GM12878 (cell line): ENCODE results near the gene CD101. TPM values are rescaled to one million over a fixed set of nuclear protein-coding genes. Genes with fewer than 3 reads are reported as not detected.

ENCODE experiments used
- CBFB ChIP-seq: IDR thresholded peaks from 2 replicates; pipeline ENCODE4 v1.6.1; 2016; ENCODE audit warnings: antibody characterized with exemption, low read depth
- E2F8 ChIP-seq: fragments of 450-650 bp; IDR thresholded peaks from 2 replicates; pipeline ENCODE4 v1.6.1; 2018; ENCODE audit warnings: mild to moderate bottlenecking, low read depth, moderate library complexity; ENCODE audit not compliant: partially characterized antibody
- HDAC2 ChIP-seq: fragments of 200-600 bp; sonication (generic); IDR thresholded peaks from 2 replicates; pipeline ENCODE4 v1.6.1; 2017
- IRF5 ChIP-seq: fragments of 450-650 bp; IDR thresholded peaks from 2 replicates; pipeline ENCODE4 v1.6.1; 2017; ENCODE audit warnings: borderline replicate concordance
- KAT2A ChIP-seq: conservative IDR thresholded peaks from 2 replicates; pipeline ENCODE4 v1.6.1; 2011; ENCODE audit warnings: low read depth, low read length; ENCODE audit not compliant: control insufficient read depth
- KLF5 ChIP-seq: fragments of 450-650 bp; IDR thresholded peaks from 2 replicates; pipeline ENCODE4 v1.6.1; 2014; ENCODE audit warnings: mild to moderate bottlenecking; ENCODE audit not compliant: partially characterized antibody
- MTA3 ChIP-seq: IDR thresholded peaks from 2 replicates; pipeline ENCODE4 v1.6.1; 2012; ENCODE audit warnings: low read length, inconsistent platforms, borderline replicate concordance
- NFXL1 ChIP-seq: fragments of 450-650 bp; IDR thresholded peaks from 2 replicates; pipeline ENCODE4 v1.6.1; 2017; ENCODE audit warnings: antibody characterized with exemption, mild to moderate bottlenecking, borderline replicate concordance
- NR2F1 ChIP-seq: fragments of 450-650 bp; conservative IDR thresholded peaks from 2 replicates; pipeline ENCODE4 v1.6.1; 2017; ENCODE audit warnings: mild to moderate bottlenecking
- PAX5 ChIP-seq: IDR thresholded peaks from 2 replicates; pipeline ENCODE4 v1.6.1; 2011; ENCODE audit warnings: low read depth, low read length, borderline replicate concordance
- RAD51 ChIP-seq: fragments of 450-650 bp; IDR thresholded peaks from 2 replicates; pipeline ENCODE4 v1.6.1; 2016; ENCODE audit warnings: moderate library complexity, mild to moderate bottlenecking, inconsistent platforms
- SMAD5 ChIP-seq: IDR thresholded peaks from 2 replicates; pipeline ENCODE4 v1.6.1; 2016; ENCODE audit warnings: antibody characterized with exemption, low read depth
- SPI1 ChIP-seq: IDR thresholded peaks from 2 replicates; pipeline ENCODE4 v1.6.1; 2011; ENCODE audit warnings: low read depth, mild to moderate bottlenecking, low read length, moderate library complexity, borderline replicate concordance; ENCODE audit not compliant: insufficient read depth
- SUZ12 ChIP-seq: fragments of 200-600 bp; sonication (generic); IDR thresholded peaks from one replicate; pipeline ENCODE4 v1.6.1; 2018; ENCODE audit warnings: antibody characterized with exemption, mild to moderate bottlenecking; ENCODE audit not compliant: unreplicated experiment
- polyA plus RNA-seq, 11 experiments: library from polyadenylated mRNA; depleted of rRNA in 4 of 11; unstranded in 6 of 11; stranded (reverse) in 5 of 11; fragments of >200 nt; fragmentation: Nextera tagmentation in 4 of 11; fragmentation: Illumina TruSeq in 1 of 11; extraction: Ambion mirVana in 4 of 11; extraction: Trizol in 1 of 11; gene quantifications; 1 replicate in 1 of 11; 2 replicates in 10 of 11; pipeline versions ENCODE4 v1.2.1 to v1.2.3, GENCODE V29; 2011 to 2016; ENCODE audit warnings: inconsistent platforms in 2 of 11, missing spikeins in 2 of 11, low read depth in 1 of 11
- total RNA-seq, 4 experiments: library from RNA; depleted of rRNA in 3 of 4; stranded (reverse); fragments of >200 nt in 3 of 4; fragmentation: Illumina TruSeq in 1 of 4; extraction: Trizol in 1 of 4; gene quantifications; 2 replicates each; pipeline versions ENCODE4 v1.2.1 to v1.2.3, GENCODE V29; 2013 to 2021

Gene CD101
- total and polyA plus RNA-seq, 10 of the 15 experiments (the other 5 are each of a cell fraction or from before 2014, with no cell fraction given), result 0.56 to 7.9 (median 2.9) TPM

GRCh38 chr1:116983678-116984077 is 17.9 kb upstream of the CD101 start (continued):
- TF ChIP-seq NR2F1 (no peak), SMAD5 (no peak), IRF5 (no peak), CBFB (no peak), NFXL1 (no peak), PAX5 (no peak), HDAC2 (no peak), KAT2A (no peak), SUZ12 (no peak), RAD51 (no peak), MTA3 (no peak), KLF5 (no peak), E2F8 (no peak), SPI1 (no peak)
